Measurements from ENCODE around the gene PITPNB. TPM values are rescaled to one million over a fixed set of nuclear protein-coding genes. Genes with fewer than 3 reads are reported as not detected.
A peak's percentile ranks its signal among the peaks of the same experiment; 100 is the strongest.

PITPNB gene
- total RNA-seq, 2 experiments from 2014 or later = 109 to 124 TPM

DNA sequence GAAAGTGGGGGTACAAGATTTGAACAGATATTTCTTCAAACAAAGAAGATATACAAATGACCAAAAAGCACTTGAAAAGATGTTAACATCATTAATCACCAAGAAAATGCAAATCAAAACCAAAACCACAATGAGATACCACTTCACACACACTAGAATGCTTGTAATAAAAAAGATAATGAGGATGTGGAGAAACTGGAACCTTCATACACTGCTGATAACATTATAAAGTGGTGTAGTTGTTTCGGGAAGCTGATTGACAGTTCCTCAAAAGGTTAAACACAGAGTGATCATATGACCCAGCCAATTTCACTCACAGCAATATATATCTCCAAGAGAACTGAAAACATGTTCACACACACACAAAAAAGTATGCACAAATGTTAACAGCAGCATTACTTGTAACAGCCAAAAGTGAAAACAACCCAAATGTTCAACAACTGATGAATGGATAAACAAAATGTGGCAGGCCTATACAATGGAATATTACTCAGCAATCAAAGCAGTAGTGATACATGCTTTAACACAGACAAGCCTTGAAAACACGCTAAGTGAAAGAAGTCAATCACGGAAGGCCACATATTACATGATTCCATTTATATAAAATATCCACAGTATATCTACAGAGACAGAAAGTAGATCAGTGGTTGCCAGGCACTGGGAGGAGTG lies 15.1 kb downstream of the PITPNB start:
- H3K36me3 Mint-ChIP-seq = peaks cover 43% of the 10 kb centered on the region
- no peak overlapping the region for H3K4me3 Mint-ChIP-seq
- no peaks in the 10 kb centered on the region for H3K27me3 Mint-ChIP-seq
- H3K9me3 Mint-ChIP-seq = no peaks in the 10 kb centered on the region
- H3K4me1 Mint-ChIP-seq = peaks cover 40% of the 10 kb centered on the region
- DNase-seq = no peak
- no peak overlapping the region for H3K27ac Mint-ChIP-seq

GRCh38 chr22:27900153-27900552 lies 18.9 kb downstream of the PITPNB start:
- no peak for DNase-seq
- Mint-ChIP-seq H3K4me1 (peaks cover 21% of the 10 kb centered on the region), H3K27ac (no peak overlapping the region), H3K27me3 (no peaks in the 10 kb centered on the region), H3K9me3 (no peaks in the 10 kb centered on the region), H3K36me3 (peaks cover 26% of the 10 kb centered on the region), H3K4me3 (no peak overlapping the region)

- Mint-ChIP-seq H3K4me3 (no peak overlapping the region), H3K9me3 (no peaks in the 10 kb centered on the region), H3K27ac (no peak overlapping the region), H3K27me3 (no peaks in the 10 kb centered on the region), H3K36me3 (peaks cover 27% of the 10 kb centered on the region), H3K4me1 (peaks cover 9% of the 10 kb centered on the region)
- no peak for DNase-seq
Measured at GRCh38 chr22:27896245-27896644, 22.8 kb downstream of the PITPNB start.

- no peak overlapping the region for H3K4me3 Mint-ChIP-seq
- DNase-seq = no peak
- peaks cover 23% of the 10 kb centered on the region for H3K36me3 Mint-ChIP-seq
- no peaks in the 10 kb centered on the region for H3K9me3 Mint-ChIP-seq
- peaks cover 9% of the 10 kb centered on the region for H3K4me1 Mint-ChIP-seq
- no peak overlapping the region for H3K27ac Mint-ChIP-seq
- no peaks in the 10 kb centered on the region for H3K27me3 Mint-ChIP-seq
Measured at GRCh38 chr22:27895600-27895999, 23.5 kb downstream of the PITPNB start.

GRCh38 chr22:27892811-27893210 lies 26.2 kb downstream of the PITPNB start:
- Mint-ChIP-seq H3K4me1 (peaks cover 11% of the 10 kb centered on the region), H3K27me3 (no peaks in the 10 kb centered on the region), H3K4me3 (no peak overlapping the region), H3K27ac (peak overlapping the region; percentile 69), H3K36me3 (peaks cover 19% of the 10 kb centered on the region), H3K9me3 (no peaks in the 10 kb centered on the region)
- no peak for DNase-seq

GRCh38 chr22:27892064-27892463 lies 27.0 kb downstream of the PITPNB start:
- Mint-ChIP-seq H3K4me1 (peaks cover 9% of the 10 kb centered on the region), H3K36me3 (peaks cover 19% of the 10 kb centered on the region), H3K27me3 (no peaks in the 10 kb centered on the region), H3K27ac (no peak overlapping the region), H3K9me3 (no peaks in the 10 kb centered on the region), H3K4me3 (no peak overlapping the region)
- DNase-seq = no peak

- H3K4me3 Mint-ChIP-seq = no peak overlapping the region
- peaks cover 25% of the 10 kb centered on the region for H3K36me3 Mint-ChIP-seq
- H3K27ac Mint-ChIP-seq = no peak overlapping the region
- H3K27me3 Mint-ChIP-seq = no peaks in the 10 kb centered on the region
- peaks cover 13% of the 10 kb centered on the region for H3K4me1 Mint-ChIP-seq
- DNase-seq = no peak
- H3K9me3 Mint-ChIP-seq = no peaks in the 10 kb centered on the region
Measured at GRCh38 chr22:27888310-27888709, 30.7 kb downstream of the PITPNB start.

DNA sequence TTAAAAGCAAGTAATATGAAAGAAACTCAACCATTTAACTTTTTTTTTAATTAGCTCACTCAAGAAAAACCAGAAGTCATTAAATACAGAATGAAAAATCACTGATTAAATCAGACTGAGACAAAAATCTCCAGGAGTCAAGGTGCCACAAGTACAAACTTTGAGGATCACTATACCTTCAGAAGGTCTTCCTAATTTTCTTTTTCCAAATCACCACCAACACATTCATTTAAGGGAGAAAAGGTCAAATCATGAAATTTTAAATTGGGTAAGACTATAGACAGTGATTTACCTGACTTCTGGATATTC lies 32.3 kb downstream of the PITPNB start:
- Mint-ChIP-seq H3K36me3 (peaks cover 15% of the 10 kb centered on the region), H3K4me1 (peaks cover 10% of the 10 kb centered on the region), H3K27me3 (no peaks in the 10 kb centered on the region), H3K4me3 (no peak overlapping the region), H3K9me3 (no peaks in the 10 kb centered on the region), H3K27ac (no peak overlapping the region)
- no peak for DNase-seq

- no peaks in the 10 kb centered on the region for H3K9me3 Mint-ChIP-seq
- H3K27me3 Mint-ChIP-seq = no peaks in the 10 kb centered on the region
- no peak for DNase-seq
Measured at GRCh38 chr22:27885977-27886842, 32.8 kb downstream of the PITPNB start.

DNA sequence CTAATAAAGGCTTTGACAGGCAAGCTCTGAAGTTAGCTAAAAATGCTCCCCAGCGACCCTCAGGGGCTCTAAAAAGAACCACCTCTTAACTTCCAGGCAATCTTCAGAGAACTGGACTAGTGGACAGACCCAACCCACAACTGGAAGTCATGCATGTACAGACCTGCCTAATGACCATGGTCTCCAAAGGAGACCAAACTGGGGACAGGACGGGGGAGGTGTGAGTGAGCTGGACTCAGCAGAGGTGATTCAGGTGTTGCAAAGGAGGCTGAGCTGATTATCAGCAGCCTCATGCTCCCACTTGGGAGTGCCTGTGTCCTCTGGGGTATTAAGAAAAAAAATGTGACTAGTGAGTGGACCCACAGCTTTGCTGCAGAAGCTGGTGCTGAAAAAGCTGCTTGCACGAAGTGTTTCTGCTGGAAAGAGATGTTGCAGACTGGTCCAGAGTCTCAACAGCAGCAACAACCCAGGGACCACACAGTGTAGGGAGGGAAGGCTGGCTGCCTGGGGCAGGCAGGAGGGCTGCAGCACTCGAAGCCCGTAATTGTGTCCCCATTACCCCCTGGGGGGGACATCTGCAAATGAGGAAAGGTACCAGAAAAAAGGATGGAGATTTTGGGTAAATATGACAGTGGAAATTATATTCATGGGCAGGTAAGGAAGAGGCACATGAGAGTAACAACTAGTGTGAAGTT lies 35.3 kb downstream of the PITPNB start:
- Mint-ChIP-seq H3K4me1 (peaks cover 17% of the 10 kb centered on the region), H3K9me3 (no peaks in the 10 kb centered on the region), H3K27me3 (no peaks in the 10 kb centered on the region), H3K27ac (no peak overlapping the region), H3K36me3 (peaks cover 17% of the 10 kb centered on the region), H3K4me3 (no peak overlapping the region)
- DNase-seq = no peak

More at GRCh38 chr22:27885977-27886842, 32.8 kb downstream of the PITPNB start:
- H3K4me1 Mint-ChIP-seq = peaks cover 7% of the 10 kb centered on the region
- H3K27ac Mint-ChIP-seq = no peak overlapping the region
- peaks cover 13% of the 10 kb centered on the region for H3K36me3 Mint-ChIP-seq
- H3K4me3 Mint-ChIP-seq = no peak overlapping the region

- Mint-ChIP-seq H3K27me3 (no peaks in the 10 kb centered on the region), H3K4me1 (peaks cover 25% of the 10 kb centered on the region), H3K36me3 (peaks cover 17% of the 10 kb centered on the region), H3K27ac (no peak overlapping the region), H3K9me3 (no peaks in the 10 kb centered on the region), H3K4me3 (no peak overlapping the region)
- DNase-seq = no peak
Measured at GRCh38 chr22:27882507-27883290, 36.4 kb downstream of the PITPNB start.

GRCh38 chr22:27881421-27881820 lies 37.6 kb downstream of the PITPNB start:
- Mint-ChIP-seq H3K4me3 (no peak overlapping the region), H3K4me1 (peaks cover 28% of the 10 kb centered on the region), H3K9me3 (no peaks in the 10 kb centered on the region), H3K27ac (no peak overlapping the region), H3K36me3 (peaks cover 12% of the 10 kb centered on the region), H3K27me3 (no peaks in the 10 kb centered on the region)
- DNase-seq = no peak

DNA sequence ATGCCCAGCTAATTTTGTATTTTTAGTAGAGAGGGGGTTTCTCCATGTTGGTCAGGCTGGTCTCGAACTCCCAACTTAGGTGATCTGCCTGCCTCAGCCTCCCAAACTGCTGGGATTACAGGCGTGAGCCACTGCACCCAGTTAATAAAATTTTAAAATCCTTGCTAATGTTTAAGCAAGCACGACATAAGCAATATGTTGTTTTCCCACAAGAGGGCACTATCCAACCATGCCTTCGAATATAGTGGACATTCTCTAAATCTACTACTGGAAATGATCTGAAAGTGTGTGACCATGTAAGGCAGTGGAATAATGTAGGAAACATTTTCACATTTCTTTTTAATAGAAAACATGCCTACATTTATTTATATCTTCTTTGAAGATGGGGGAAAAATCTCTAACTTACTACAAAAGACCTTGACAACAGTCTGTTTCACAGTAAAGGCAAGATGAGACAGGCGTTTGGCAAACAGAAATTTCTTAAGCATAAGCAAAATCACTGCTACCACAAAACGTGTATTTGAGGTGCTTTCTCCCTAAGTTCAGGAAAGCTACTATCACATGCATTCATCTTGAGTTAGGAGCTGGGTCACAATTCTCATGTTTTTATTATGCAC lies 38.2 kb downstream of the PITPNB start:
- no peaks in the 10 kb centered on the region for H3K9me3 Mint-ChIP-seq
- H3K27ac Mint-ChIP-seq = no peak overlapping the region
- H3K27me3 Mint-ChIP-seq = no peaks in the 10 kb centered on the region
- H3K36me3 Mint-ChIP-seq = peaks cover 13% of the 10 kb centered on the region
- H3K4me1 Mint-ChIP-seq = peaks cover 33% of the 10 kb centered on the region
- no peak for DNase-seq
- no peak overlapping the region for H3K4me3 Mint-ChIP-seq

- DNase-seq = no peak
- peaks cover 15% of the 10 kb centered on the region for H3K36me3 Mint-ChIP-seq
- H3K27me3 Mint-ChIP-seq = no peaks in the 10 kb centered on the region
- no peak overlapping the region for H3K27ac Mint-ChIP-seq
- H3K9me3 Mint-ChIP-seq = no peaks in the 10 kb centered on the region
- H3K4me1 Mint-ChIP-seq = peaks cover 42% of the 10 kb centered on the region
- H3K4me3 Mint-ChIP-seq = no peak overlapping the region
Measured at GRCh38 chr22:27879923-27880322, 39.1 kb downstream of the PITPNB start.
